Ureter (tissue), 1 donor: ENCODE results near the gene AKAP13. TPM values are rescaled to one million over a fixed set of nuclear protein-coding genes. Genes with fewer than 3 reads are reported as not detected.
"Not testable (repeated sequence)": the region's sequence is repeated elsewhere in the genome, so short reads cannot be mapped to it uniquely, and the experiment has no call there.

Experiments used
- DNase-seq: peaks from one replicate; pipeline ENCODE4 v3.0.0-alpha.2; 2020; ENCODE audit warnings: low spot score
- total RNA-seq: library from RNA; stranded (reverse); gene quantifications from one replicate; pipeline ENCODE4 v1.2.4, GENCODE V29; 2023
- donor health status: DM: yes; HTN: yes; CAD: no.

The AKAP13 gene
- total RNA-seq, 1 donor from 2014 or later, result 264 TPM

DNA sequence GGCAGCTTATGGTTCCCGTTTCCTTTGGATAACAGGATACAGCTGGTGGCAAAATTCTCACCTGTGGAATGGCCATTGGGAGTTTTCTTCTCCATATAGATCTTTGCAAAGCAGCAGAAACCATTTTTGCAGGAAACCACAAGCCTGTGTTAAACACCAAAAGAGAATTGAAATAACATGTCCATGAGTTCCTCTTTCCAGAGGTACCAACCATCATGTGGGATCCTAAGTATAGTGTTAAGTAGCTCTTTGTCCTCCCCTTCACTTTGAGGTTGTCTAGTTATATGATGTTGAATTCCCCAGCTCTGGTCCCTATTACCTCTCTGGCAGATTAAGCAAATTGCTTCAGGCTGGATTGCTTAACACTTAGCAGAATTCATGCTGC, 94.9 kb downstream of the AKAP13 start:
- no peak for DNase-seq

DNA sequence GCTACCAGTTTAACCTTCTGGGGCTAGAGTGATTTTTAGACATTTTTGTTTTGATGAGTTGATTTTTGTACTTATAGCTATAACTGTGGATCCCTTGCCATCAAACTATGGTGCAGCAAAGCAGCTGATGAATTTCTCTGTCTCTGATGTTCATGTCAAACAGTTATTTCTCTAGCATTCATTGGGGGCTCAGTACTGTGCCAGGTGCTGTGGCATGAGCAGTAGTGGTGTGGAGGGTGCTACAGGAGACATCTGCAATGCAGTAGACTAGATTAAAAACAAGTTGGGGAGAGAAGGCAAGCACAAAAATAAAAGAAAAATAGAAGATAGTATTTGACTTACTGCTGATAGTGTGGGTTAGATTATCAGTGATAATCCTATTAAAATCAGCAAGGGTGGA, 95.3 kb downstream of the AKAP13 start:
- DNase-seq, result no peak

DNA sequence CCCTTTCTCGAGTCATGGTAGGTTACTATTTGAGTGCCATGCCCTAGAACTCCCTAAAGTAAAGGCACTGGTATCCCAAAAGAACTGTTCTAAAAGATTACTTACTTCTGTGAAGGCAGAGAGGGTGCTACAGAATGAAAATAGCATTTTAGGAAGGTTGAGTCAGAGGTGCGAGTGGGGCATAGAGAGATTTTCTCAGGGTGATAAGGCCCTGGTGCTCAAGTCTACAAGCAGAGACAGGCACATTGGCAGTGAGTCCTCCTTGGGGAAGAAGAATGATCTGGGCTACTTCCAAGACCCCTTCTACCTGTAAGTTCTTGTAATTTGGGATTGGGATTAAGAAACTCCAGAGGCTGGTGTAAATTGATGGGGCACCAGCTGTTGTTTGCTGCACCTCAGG, 96.7 kb downstream of the AKAP13 start:
- no peak for DNase-seq

DNA sequence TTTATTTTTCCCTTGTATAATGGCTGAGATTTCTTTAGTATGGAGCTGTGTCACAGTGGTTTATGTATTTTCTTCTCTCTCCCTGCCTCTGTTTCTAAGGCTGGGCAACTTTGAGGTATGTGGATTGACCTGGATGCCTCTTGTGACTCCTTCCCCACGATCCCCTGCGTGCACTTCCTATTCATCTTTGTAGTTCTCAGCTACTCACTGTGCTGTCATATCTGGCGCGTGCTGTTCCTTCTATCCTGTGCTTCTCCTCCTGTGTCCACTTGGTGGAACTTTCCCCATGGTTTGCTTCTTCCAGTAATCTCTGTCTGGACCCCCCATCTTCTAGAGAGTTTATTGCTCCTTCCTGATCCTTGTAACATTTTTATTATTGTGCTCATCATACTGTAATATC, 97.3 kb downstream of the AKAP13 start:
- DNase-seq, result no peak

DNA sequence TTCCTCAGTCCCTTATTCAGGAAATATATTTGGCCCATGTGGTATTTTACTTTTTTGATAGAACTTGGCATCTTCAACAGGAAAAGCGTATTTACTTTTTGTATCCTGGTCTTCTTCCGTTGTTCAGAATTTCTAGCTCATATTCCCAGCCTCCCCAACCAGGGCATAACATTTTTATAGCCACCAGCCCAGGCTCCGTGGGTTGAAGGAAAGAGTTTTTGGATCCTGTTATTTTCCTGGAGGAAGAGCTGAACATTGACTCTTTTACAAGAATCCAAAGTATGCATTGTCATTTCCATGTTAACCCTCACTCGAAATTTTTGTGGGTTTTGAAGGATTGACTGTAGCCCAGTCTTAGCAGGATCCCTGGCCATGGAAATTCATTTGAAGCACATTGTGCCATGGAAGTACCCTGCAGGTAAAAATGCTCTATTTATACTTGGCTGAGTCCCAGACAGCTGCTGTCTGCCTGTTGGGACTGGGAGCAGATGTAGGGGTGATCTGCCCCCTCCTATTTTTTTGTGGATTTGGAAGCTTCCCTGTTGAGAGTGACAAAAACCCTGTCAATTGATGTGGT, 98.8 kb downstream of the AKAP13 start:
- no peak for DNase-seq

DNA sequence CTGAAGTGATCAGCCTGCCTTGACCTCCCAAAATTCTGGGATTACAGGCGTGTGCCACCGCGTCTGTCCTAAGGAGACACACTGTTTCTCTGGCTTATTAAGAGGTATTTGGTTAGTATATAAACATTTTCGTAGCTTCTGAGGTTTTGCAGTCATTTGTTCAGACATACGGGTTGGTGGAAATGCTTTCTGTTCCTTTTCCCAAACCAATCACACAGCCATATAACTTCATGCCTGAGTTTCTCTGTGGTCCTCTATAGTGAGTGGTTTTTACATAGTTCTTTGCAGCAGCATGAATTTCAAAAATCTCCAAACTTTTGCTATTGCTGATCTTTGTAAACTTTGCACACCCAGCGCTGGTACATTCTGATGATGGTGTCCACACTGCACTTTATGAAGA, 100.5 kb downstream of the AKAP13 start:
- no peak for DNase-seq

DNA sequence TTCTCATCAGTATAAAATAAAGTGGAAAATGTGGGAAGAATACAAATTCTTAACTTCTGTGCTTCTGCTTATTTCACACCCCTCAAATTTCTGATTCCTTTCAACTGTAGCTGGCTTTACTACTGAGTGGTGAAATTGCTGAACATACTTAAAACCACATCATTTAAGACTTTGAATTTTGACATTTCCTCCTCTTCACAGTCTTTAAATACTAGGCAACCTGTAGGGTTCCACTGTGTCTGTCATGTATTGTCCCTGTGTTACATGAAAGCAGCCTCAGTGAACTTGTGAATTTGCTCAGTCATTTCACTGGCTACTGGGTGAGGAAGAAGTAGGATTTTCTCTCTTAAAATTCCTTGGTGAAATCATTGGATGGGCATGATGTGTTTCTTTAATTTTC, 101.1 kb downstream of the AKAP13 start:
- not testable (repeated sequence) for DNase-seq

DNA sequence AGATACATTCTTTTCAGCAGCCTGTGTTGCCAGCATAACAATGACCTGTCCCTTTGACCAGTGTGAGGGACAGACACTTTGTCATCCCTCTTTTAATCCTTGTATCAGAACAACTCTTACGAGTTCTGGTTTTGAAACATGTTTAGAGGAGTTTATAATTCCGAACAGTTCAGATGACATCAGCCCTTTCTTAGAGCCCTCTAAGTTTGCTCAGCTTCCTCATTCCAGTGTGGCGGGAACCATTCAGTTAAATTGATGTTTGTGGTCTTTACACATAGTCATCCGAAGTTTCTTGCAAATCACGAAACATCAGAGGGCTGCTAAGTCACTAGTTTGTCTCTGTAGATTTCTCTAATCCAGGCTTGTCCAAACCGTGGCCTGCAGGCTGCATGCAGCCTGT, 102.5 kb downstream of the AKAP13 start:
- no peak for DNase-seq

DNA sequence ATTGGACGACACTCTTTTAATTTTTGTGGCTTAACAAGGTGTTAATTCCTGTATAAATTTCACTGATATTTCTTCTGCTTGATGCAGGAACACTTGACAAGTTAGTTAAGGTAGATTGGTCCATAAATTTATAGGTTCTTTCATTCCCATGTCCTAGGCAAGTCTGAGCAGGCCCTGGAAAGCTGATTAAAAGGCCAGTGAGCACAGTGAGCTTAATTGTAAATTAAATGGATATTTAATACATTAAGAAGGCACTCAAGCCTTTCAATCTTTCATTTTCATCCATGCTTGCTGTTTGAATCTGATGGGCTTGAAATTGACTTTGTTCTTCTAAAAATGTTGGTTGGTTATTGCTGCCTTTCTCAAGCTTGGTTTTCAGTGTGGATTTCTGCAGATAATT, 103.6 kb downstream of the AKAP13 start:
- DNase-seq, result not testable (repeated sequence)

DNA sequence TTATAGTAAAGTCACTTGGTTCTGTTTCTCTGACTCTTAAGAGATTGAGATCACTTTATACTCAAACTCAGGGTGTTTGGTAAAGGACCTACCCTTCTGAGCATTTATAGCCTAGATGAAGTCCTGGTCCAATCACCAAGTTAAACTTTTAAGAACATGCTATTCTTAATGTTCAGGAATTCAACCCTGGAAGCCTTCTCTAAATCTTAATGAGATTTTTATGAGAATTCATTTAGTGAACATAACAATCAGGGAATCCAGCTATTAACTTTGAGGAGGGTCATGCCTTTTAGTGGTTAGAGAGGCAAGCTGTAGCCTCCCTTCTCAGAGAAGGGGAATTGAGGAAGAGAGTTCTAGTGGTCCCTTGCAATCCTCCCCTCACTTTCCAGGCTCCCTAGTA, 104.5 kb downstream of the AKAP13 start:
- DNase-seq, result not testable (repeated sequence)

DNA sequence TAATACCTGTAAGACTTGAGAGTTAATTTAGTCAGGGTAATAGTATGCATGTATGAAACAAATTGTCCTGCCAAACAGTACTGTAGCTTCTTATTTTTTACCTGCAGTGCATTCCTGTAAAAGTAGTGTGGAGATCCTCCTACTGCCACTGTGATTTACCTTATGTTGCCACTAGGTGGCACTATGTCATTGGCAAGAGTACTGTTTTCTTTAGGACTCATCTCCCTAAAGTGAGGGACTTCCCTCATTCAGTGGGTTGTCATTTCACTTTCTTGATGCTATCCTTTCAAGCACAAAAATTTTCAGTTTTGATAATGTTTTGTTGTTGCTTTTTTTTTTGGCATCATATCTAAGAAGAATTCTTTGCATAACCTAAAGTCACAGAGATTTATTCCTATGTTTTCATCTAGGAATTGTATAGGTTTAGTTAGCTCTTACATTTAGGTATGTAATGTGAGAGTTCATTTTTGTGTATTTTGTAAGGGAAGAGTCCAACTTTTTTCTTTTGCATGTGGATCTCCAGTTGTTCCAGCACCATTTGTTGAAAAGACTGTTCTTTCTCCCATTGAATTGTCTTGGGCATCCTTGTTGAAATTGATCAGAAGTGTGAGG, 105.7 kb downstream of the AKAP13 start:
- peak; percentile 72 for DNase-seq

DNA sequence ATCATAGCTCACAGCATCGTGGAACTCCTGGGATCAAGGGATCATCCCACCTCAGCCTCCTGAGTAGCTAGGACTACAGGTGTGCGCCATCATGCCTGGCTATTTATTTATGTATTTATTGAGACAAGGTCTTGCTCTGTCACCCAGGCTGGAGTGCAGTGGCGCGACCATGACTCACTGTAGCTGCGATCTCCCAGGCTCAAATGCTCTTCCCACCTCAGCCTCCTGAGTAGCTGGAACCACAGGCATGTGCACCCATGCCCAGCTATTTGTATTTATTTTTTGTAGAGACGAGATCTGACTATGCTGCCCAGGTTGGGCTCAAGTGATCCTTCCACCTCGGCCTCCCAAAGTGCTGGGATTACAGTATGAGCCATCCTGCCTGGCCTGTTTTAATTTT, 107.4 kb downstream of the AKAP13 start:
- not testable (repeated sequence) for DNase-seq

DNA sequence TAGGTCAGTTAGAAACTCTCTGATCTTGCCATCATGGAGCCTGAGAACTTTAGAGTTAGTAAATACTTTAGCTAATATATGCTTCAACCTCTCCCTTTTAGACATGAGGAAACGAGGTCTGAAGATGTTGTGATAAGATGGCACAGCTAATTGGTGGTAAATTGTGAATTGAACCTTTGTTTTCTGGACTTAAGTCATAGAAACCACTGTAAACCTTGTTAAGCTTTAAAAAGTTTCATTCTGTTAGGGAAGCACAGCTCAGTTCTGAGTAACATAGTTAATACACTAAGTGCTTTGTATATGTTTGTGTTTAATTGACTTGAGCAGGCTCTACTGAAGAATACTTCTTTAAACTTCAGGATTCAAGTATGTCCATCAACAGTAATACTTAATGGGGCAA, 108.6 kb downstream of the AKAP13 start:
- no peak for DNase-seq

DNA sequence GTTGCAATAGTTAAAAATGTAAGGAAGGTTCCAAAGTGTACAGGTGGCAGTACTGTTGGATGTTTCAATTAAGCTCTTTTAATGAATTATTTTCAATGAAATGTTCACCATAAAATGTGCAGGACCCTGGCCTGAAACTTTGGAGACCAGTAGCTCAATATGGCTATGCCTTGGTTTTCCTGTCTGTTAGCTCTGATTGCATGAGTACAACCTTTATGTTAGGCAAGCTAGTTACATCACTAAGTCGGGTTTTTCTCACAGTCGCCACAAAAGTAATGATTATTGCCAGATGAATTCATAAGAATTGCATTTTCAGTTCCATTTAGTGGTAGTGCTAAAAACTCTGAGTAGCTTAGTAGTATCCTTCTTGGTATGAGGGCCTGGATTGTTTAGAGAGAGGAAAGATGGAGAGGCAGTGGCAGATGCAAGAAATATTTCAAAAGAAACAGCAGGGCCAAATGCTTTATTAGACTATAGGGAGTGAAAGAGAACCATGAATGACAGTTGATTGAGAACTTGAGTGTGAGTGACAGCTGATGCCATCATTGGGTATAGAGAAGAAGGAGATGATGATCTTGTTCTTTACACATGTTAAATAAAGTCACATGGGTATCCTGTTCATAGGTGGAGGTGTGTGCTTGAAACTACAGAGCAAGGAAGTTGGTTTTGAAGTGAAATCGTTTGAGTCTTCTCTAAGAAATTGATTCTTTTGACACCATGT, 109.5 kb downstream of the AKAP13 start:
- no peak for DNase-seq

DNA sequence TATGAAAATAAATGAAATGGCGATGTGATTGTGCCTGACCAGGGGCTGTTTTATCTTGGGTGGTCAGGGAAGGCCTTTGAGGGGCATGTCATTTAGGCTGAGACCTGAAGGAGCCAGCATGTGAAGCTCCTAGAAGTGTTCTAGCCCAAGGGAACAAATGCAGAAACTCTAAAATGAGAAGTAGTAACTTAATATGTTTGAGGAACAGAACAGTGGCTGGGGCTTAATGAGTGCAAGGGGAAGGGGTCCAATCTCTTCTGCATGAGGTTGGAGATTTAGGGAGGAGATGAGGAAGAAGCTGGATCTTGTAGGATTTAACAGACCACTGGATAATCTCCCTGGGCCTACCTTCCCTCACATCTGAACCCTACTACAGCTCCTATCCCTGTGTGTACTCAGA, 110.5 kb downstream of the AKAP13 start:
- no peak for DNase-seq

DNA sequence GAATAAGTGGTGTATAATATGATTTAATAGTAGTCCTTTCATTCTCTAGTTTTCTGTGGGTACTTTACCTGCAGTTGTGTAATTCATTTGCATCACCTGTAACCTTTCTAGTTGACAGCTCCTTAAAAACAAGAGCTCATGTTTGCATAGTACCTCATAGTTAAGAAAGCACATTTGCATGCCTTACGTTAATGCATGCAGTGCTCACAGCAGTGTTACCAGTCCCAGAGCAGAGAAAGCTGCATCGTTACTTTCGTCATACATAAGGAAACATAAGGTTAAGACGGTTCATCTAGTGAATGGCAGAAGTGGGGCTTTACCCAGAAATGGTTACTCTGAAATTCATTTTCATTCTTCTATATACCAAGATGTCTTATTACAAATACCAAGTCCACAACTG, 111.3 kb downstream of the AKAP13 start:
- no peak for DNase-seq

DNA sequence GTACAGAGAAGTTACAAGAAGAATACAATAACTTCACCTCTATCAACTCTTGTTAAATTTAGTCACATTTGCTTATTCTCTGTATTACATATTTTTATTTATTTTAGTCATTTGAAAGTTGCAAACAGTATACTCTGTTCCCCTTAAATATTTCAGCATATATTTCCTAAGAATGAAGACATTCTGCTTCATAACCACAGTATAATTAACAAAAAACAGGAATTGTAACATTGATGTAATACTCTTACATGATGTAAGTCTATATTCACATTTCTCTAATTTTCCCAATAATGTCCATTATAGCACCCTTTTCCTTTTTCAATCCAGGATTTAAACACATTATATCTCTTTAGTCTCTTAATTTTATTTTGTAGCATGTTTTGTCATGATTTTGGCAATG, 112.0 kb downstream of the AKAP13 start:
- DNase-seq, result no peak

DNA sequence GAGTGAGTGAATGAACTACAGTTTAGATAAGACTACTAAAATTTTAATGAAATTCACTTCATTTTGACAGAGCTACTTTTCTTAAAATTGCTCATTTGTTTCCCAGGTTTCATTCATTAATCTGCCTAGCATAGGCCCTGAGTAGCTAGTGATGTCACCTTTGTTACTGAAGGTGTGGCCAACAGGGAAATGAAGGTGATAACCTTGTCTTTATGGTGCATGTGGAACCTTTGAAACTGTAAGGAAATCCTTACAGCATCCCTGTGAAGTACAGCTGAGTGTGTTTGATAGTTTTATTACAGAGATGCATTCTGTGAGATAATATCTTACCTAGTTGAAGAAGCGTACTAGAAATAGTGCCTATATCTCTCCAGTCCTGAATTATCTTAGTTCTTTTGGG, 112.9 kb downstream of the AKAP13 start:
- DNase-seq, result no peak

DNA sequence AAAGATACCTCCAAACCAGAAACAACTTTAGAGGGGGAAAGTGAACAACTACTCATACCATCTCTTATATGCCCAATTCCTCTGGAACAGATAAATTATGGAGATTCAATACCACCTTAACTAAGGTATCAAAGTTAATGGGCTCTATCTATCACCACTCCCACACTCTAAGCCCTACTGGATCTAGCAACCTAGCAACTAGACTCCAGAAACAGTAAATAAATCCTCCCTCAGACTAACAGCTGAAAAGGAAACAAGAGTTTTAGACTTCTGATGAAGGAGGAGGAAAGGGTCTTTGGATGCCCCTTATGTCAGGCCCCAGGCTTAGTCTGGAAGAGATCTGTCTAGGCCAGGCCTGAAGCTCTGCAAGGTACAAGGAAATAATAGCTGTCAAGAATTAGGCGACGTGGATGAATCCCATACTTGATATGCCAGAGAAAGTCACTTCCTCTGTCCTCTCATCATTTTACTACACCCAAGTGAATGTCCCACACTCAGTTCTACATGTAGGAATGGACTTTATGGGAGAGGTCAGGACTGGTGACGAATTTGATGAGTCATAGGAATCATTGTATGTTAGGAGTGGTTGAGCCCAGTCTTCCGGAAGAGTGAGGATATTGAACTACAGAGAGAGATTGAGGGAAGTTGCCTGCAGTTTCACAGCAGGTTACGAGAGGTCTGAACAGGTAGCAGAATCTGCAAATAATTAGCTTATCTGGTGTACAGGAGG, 113.8 kb downstream of the AKAP13 start:
- no peak for DNase-seq

DNA sequence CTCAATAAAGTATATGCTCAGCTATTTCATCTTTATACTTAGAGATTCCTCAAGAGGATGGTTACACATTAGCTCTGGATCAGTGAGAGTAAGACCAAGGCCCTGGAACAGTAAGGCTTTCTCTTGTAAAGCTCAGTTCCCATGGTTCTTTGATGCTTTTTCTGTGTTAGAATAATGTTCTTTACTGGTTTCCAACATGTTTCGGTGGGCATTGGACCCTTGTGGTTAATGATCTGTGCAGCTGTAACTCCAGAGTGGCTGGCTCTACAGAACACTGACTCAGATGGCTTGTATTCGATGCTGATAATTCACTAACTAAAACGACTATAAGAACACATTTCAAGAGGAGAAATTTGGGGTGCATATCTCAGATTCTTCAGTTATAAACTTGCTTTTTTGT, 114.7 kb downstream of the AKAP13 start:
- DNase-seq, result no peak

DNA sequence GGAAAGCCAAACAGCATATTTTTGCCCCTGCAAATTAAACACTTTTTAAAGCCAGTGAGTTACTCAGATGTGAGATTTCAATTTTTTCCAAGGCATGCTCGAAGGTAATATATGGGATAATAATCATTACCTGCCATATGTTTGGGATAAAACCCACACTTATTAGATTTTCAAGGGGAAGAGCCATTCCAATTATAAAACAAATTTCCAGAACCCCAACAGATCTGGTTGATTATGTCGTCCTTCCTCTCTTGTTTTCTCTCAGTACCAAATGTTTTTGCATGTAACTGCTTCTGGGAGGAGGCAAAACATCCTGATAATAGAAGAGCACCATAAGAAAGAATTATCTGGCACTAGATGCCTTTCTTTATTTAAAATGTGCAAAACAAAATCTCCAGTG, 115.1 kb downstream of the AKAP13 start:
- no peak for DNase-seq

DNA sequence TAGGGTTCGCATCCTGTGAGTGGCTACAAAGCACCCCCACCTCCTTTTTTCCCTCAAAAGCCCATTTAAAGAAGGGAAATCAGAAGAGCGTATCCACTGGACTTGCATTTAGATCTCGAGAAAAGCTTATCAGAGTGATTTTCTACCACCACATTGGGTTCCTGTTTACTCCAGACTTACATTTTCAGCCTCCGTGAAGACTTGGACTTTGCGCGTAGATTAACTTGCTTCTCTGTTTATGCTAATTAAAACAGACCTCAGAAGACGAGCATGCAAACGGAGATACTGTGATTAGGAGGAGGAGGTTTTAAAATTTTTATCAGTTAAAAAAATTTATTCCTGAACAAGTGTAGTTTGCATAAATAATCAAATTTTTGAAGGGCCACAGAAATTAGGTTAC, 115.7 kb downstream of the AKAP13 start:
- DNase-seq, result no peak
